ENCODE measurements around the gene OSBPL7.

Gene OSBPL7

DNA sequence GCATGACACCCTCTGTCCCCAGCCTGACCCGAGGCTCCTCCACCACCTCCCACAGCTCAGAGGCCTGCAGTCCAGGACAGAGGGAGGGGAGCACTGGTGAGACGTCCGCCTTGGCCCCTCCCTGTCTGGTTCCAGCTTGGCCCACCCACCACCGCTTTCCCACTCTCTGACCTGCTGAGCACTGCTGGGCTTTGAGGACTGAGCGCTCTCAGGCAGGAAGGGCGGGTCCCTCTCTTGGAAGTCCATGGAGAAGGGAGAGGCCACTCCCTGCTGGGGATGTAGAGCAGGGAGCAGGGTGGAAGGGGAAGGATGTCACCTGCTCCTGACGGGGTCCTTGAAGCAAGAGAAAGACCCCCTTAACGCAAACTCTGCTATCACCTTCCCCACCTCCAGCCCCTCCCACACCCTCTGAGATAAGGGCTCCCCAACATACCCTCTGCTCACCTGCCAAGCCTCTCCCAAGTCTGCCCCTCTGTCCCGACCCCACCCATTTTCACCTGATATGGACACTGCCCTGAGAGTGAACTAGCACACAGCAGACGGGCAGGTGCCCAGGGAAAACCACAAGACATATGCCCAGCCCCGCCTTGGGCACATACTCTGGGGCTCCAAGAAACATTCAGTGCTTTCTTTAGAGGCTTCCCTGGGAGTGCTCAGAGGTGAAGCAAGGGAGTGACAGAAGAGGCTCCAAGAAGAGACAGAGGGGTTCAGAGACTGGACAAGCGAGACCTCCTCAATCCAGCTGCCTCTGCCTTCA, 1.4 kb downstream of the OSBPL7 start:
- DNase-seq = no peak

DNA sequence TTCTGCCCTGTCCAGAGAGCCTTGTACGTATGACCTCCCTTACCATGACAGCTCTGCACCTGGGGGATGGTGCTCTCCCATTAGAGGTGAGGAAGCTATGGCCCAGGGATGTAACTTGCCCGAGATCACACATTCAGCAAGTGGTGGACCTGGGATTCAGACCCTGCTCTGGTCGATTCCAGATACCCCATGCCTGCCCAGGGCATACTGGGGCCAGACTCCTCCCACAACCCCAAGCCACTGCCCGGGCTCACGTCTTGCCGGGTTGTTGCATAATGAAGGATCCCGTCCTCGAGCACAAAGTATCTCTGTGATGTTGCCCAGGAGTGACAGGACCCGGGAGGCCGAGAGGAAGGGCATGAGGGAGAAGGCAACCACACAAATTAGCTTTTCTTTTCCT, 2.1 kb downstream of the OSBPL7 start:
- DNase-seq = no peak

DNA sequence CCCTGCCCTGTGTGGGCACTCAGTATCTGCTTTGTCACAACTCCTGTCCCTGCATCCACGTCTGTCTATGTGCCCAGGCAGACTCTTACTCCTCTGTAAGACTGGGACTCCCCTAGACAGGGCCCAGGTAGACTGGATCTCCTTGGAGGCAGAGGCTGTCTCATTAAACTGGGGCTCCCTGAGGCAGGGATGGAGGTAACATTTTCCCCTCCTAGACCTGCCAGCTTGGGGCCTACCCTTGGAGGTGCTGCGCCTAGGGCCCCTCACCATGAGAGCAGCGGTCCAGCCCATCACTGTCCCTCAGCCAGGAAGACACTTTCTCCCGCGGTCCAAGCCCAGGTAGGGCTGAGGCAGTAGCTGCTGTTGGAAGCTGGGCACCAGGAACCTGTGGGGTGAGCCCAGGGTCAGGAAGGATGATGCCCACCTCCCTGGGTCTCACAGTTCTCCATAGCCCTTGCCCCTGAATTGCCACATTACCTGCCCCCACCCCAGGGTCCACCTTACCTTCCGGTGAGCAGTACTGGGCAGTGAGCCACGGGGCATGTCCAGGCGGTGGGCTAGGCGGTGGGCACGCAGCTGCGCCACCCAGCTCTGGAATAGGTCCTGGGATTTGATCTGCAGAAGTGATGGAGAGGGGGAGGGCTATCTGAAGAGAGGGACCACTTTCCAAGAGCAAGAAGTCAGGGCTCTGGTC, 3.4 kb downstream of the OSBPL7 start:
- no peak for DNase-seq

DNA sequence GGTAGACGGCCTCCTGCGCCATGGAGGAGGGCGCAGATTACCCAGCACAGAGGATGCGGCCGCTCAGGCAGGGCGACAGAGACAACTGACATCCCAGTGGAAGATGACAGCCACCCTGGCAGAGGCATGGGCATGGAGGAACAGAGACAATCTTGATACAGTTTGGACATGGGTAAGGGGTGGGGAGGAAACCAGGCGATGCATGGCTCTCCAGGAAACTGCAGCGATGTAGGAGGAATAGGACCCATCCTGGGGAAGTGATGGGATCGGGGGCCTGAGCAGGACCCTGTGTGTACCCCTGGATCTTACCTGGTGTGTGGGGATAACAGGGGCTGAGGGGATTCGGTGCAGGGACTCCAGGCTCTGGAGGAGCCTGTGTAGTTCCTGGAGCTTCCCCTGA, 4.6 kb downstream of the OSBPL7 start:
- DNase-seq = no peak

DNA sequence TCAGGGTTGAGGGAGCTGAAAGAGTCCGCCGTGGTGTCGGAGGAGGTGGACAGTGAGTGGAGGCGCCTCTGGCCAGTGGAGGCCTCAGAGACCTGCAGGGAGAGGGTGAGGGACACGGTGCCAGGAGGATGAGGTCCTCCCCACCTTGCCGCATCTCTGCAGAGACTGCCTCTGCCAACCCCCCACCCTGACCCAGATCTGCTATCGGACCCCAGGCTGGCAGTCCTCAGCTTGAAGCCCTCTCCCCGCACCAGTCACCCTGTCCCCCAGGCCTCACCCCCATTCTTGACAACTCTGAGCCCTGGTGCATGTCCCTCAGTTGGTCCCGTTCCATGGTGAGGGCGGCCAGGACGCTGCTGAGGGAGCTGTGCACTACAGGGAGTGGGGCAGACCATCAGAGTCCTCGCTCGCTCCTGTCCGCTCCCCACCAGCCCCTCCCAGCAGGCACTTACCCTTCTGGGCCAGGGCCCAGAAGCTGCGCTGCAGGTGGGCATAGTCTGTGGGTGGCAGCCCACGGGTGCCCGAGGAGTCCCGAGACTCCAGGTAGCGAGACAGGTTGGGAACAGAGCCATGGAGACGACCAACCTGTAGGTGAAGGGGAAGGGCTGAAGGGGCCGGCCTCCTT, 5.4 kb downstream of the OSBPL7 start:
- DNase-seq = no peak

DNA sequence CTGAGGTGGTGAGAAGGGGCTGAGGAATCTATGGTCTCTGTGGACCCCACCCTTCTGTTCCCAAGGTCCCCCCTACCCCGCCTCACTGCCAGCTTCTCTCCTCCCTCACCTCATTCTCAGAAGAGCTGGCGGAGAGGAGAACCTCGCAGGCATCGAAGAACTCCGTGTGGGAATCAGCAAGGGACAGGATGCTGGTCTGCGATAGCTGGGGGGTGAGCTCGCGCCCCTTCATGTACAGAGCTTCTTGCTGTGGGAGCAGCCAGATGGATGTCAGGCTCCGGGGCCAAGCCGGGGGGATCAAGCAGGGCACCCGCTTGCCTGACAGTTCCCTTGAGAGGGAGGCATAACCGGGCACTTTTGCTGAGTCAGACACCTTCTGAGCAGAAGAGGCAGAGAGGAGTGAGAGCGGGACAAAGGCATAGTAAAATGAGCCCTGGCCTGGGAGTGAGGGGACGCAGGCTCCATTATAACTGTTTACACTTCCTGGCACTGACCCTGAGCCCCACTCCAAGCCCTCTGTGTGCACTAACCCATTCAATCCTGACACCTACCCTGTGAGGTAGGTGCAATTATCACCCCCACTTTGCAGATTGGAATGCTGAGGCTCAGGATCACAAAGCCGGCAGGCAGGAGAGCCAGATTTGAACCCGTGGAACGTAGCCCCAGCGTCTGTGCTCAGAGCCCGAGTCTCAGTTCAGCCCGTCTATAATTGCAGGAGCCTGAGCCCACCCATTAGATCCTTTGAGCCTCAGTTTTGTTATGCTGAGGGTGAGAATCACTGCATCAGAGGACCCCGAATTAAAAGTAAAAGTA, 6.3 kb downstream of the OSBPL7 start:
- no peak for DNase-seq

DNA sequence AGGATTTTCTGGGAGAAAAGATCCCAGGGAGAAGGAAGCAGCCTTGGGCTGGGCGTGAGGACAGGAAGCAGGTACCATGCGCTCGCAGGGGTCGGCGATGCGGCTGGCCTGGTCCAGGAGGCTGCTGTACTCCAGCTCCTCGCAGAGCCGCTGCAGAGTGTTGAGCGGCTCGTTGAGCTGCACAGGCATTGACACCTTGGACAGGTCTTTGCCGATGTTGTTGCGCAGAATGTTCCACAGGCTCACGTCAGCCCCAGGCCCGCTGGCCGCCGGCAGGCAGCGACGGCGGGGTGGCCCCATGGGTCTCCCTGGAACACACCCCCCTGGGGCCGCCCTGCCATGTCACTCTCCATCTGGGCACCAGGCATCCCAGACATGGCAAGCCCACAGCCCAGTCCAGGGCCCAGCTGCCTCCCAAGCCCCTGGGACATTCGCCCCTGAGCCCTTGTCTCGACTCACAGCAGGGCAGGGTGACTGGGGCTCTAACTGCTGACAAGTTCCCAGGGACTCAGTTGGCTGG, 8.0 kb downstream of the OSBPL7 start:
- no peak for DNase-seq

DNA sequence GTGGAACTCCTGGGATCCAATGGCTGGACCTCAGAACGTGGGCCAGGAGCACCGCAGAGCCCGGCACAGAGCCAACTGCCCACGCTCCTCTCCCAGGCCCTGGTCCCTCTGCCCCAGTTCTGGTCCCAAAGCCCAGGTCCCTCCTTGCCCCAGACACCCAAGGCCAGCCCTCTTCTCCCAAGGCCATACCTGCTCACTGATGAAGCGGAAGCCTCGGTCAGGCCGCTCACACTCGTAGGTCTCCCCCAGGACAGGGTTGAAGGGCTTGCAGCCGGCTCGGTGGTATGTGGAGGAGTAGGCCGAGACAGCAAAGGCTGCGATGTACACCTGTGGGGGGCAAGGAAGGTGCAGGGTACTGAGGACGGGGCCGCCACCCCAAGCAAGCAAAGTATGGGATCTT, 8.5 kb downstream of the OSBPL7 start:
- no peak for DNase-seq

DNA sequence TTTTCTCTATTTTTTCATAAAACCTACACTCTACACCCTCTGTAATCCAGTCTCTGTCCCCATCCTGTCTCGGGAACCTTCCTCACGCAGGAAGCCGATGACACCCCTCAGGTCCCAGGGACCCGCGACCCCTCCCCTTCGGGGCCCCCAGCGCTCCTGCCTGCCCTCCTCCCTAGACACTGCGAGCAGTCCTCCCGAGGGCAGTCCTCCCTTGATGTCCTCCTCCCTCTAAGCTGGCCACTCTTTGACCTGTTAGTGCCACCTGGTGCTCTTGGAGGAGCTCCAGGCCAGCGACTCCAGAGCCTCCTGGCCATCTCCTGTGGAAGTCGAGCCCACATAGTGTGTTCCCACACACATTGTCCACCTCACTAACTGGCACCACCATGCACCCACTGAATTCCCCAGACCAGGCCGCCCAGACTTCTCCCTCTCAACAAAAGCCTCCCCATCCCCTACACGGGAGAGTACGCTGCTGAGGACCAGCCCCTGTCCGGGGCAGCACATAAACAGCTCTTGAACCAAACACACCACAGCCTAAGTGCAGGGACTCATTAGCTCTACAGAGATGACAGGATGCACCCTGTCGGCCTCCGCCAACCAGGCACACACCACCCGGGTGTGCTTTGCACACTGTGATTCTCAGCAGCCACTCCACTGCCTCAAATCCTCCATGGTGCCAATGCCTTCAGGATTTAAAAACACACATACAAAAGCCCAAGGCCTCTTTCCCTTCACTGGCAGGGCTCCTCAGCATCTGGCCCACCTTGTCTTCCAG, 9.3 kb downstream of the OSBPL7 start:
- no peak for DNase-seq

DNA sequence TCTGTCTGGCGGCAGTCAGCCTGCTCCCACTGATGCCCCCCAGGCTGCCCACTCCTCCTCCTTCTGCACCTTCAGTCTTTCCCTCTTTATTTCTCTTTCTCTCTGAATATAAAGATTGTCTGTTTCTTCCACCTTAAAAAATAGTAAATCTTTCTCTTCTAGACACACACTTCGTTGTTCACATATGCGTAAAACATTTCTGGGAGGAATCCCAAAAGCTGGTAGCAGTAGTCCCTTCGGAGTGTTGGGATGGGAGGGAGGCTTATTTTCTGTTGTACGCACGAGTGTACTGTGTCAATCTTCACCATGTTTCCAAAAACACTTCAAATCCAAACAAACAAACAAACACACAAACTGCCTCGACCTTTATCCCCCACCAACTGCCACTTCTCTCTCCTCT, 9.9 kb downstream of the OSBPL7 start:
- DNase-seq = no peak

DNA sequence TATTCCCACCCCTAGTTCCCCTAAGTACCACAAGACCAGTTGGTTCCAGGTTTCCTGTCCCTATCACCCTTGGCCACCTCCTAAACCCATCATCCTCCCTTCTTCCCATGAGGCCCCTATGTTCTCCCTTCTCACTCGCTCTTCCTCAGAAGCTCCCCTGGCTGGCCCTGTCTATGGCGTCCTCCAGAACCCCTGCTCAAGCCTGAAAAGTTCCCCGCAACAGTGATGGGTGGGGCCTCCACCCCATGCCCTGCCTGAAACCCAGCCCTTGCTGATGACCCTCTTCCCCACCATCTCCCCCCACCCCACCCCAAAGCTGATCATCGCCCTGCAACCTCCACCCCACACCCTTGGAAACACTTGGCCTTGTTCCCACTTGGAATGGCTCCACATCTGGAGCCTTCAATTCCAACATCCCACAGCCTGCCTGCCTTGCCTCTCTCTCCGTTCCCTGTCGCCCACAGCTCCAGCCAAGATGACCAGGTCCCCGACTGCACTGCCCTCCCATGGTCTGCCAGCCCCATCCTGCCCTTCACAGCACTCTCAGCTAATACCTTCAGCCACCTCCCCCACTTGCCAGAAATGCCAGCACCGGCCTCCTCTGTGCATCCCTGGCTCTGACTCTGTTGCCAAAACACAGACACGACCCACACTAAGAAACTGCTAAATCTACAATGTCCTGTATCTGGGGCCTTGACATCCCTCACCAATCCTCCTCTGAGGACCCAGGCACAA, 10.5 kb downstream of the OSBPL7 start:
- no peak for DNase-seq

DNA sequence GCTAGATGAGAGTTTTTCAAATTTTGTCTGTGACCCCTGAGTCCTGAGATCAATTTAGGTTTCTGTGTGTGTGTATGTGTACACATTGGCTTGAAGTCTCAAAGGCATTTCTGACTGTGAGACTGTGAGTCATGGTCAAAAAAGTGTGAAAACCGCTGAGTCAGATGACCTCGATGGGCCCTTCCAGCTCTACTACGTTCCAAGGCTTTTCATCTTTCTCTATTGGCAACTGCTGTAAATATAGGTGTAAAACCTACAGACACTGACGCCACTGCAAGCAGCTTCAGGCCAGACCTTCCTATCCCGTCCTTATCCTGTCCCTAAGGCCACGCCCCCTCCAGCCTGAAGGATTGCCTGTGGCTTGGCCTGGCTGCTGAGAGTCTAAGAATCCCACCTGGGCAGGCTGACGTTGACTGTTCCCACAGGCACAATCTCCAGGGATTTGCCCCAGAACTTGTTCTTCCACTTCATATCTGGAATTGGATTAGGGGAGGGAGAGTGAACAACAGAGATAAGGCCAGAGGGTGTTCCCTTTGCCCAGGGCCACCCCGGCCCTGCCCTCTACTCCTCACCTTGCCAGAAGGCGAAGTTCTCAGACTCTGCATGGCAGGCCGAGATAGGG, 11.3 kb downstream of the OSBPL7 start:
- no peak for DNase-seq

DNA sequence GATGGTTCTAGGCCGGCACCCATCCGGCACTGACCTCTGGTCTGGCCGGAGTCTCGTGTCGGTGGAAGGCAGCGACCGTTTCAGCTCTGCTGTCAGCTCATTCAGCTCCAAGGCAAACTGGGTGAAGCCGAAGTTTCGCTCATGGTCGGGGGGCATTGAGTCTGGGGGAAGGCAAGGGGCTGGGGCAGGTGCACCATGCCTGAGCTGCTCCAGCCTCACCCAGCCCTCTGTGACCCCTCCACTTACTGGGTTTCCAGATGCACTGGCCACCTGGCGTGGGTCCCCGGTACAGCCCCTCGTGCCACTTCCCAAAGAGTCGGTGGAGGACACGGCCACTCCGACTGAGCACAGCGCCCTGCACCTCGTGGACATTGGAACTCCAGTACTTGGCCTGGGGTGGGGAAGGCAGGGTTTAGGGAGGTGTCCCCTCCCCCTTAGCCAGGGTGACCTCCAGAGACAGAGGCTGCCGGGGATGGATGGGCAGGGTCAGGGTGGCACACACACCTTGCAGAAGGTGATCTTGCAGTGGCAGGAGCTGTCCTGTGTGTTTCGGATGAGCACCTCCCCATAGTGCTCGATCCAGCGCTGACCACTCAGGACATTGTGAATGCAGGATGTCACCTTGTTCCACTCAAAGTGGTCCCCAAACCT, 12.6 kb downstream of the OSBPL7 start:
- no peak for DNase-seq

DNA sequence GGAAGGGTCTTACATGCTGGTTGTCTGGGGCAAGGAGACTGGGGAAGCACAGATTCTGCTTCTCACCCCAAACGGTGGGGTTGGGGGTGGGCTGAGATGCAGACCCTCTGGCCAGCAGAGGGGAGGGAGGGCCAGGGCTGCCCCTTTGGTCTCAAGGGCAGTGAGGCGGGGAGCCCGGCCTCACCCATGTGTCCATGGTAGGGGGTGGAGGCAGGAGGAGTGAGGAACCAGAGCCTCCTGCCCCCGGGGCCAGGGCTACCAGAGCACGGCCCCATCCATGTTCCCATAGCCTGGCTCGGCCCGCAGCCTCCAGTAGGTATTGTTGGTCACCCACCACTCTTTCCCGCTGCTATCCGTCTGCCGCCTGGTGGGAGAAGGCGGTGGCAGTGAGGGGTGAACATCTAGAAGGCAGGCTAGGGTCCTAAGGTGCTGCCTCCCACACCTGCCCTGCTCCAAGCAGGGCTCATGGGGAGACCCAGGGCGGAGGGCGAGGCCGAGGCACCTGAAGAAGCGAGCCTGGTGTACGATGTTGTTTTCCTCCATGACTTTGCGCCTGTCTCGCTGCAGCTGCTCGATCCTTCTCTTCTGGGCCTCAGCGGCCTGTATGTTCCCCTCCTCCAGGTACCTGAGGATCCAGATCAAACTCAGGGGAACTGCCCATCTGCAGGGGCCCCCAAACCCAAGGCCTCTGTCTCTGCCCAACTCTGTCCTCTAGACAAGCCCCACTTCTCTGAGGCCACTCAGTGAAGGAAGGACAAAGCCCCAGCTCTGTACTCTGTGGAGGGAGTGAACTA, 13.4 kb downstream of the OSBPL7 start:
- DNase-seq = no peak

DNA sequence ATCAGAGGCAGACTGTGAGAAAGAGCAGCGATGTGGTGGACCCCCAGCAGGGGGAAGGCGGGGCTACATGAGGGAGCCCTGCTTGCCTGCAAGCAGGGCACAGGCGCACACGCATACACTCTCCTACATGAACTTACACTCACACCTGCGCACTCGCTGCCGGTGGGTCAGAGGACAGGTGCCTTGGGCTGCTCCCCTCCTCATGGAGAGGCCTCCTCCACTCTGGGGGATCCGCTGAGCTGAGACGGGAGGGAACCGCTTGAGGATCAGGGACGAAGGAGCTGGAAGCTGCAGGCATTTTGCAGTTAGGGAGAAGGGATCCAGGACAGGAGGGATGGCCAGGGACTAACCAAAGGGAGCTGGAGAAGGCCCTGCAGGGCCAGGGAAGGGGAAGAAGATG, 14.2 kb downstream of the OSBPL7 start:
- DNase-seq = no peak

DNA sequence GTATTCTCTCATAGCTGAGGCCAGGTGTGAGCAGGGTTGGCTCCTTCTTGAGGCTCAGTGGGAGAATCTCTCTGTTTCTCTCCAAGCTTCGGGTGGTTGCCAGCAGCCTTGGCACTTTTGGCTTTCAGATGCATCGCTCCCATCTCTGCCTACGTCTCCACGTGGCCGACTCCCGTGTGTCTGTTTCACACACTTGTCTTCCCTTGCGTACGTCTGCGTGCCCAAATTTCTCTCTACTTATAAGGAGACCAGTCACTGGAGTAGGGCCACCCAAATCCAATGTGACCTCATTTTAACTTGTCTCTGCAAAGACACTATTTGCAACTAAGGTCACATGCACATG, 14.7 kb downstream of the OSBPL7 start:
- DNase-seq = no peak

DNA sequence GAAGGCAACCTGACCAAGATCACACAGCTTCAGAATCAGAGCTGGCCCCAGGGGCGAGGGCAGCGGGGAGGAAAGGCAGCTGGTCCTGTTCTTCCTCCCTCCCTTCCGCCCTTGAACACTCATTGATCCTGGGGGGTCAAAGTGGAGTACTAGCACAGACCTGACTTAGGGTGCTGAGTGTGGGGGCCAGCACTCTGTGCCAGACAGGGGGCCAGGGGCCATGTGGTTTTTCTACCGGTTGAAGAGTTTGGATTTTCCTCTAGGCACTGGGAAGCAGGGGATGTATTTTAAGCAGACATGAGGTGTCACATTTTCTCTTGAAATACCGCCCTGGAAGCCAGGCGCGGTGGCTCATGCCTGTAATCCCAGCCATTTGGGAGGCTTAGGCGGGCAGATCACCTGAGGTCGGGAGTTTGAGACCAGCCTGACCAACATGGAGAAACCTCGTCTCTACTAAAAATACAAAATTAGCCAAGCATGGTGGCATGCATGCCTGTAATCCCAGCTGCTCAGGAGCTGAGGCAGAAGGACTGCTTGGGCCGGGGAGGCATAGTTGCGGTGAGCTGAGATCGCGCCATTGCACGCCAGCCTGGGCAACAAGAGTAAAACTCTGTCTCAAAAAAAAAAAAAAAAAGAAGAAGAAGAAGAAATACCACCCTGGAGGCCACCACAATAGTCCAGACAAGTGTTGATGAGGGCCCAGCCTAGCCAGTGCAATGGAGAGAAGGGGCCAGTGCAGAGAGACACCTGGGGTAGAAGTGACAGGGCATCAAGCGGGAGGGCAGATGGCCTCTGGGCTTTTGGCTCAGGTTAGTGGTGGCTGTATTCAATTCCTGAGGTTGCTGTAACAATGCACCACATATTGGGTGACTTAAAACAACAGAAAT, 15.3 kb downstream of the OSBPL7 start:
- DNase-seq = no peak

DNA sequence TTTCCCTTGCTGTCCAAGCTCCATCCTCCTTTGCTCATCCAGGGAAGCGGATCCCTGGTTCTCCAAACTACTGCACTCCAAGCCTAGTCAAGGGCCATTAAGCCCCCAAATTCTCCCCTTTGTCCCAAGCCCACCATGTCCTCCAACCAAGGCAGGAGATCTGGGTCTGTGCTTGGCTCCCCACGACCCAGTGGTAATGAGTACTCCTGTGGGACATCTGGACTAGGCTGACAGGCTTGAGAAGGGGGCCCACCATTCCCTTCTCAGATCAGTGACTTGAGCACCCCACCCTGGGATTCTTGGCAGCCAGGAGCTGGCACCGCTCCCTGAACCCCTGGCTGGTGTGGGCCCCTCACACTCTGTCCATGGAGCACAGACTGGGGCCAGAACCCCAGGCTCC, 17.1 kb downstream of the OSBPL7 start:
- no peak for DNase-seq

DNA sequence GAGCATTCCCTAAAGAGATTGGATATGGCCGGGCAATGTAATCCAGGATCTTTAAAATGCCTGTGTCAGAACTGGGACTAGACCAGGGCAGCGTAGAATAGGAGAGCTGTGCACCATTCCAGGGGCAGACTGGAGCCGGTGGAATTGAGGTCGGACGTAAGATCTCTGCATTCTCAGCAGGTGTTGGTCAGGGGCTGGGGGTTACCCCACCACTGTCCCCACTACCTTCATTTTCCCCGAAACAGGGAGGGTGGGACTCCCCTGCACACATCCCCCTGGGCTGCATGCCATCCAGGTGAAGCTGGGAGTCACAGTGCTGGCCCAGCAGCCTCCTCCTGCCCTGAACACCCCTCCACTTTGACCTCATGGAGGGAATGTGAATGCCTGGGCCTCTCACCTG, 17.8 kb downstream of the OSBPL7 start:
- no peak for DNase-seq

Measured in inflammatory macrophage treated with lipopolysaccharide for 1 hour (primary cell).